Fibroblast of mammary gland (primary cell): Measurements from ENCODE around the gene COL4A1.

Experiments used
- DNase-seq: peaks from one replicate; pipeline ENCODE4 v3.0.0-alpha.2; 2010; ENCODE audit warnings: low read depth
- H3K4me3 ChIP-seq: 2 replicates; pipeline ENCODE4 v1.5.1; 2011; ENCODE audit warnings: low read depth, mild to moderate bottlenecking, low read length, moderate library complexity; ENCODE audit not compliant: control insufficient read depth
- CTCF ChIP-seq: conservative IDR thresholded peaks from 2 replicates; pipeline ENCODE4 v1.5.1; 2011; ENCODE audit warnings: low read depth, low read length, inconsistent platforms; ENCODE audit not compliant: control insufficient read depth, insufficient read depth

The COL4A1 gene

DNA sequence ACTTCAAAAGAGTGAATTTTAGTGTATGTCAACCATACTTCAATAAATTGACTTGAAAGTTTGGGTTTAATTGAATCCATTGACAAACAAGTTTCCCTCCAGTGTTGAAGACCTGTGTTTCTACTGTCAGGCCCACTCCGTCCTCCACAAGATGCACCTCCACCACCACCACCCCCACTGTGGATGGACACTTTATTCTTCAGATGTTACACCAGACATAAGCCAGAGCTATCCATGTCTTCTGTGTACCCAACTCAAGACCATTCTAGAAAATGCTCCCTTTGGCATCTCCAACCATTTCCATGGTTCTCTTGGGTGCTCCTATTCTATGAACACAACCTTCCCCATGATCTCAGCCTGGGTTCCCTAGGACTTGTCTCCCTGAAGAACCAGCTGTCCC lies 207.0 kb downstream of the COL4A1 start:
- DNase-seq = no peak
- TF ChIP-seq CTCF = no peak
- H3K4me3 ChIP-seq = no peak overlapping the region
